Stimulated activated CD4-positive, alpha-beta T cell treated with anti-CD3 and anti-CD28 coated beads, Interleukin-2, amount 100 ng/mL, for 4 hours (primary cell): ENCODE results near the gene ITGB8.
"Not testable (repeated sequence)": the region's sequence is repeated elsewhere in the genome, so short reads cannot be mapped to it uniquely, and the experiment has no call there.

ENCODE experiments used
- DNase-seq: peaks from one replicate; pipeline ENCODE4 v3.0.0-alpha.2; 2020; ENCODE audit warnings: low read depth

Gene ITGB8

GRCh38 chr7:20330239-20330927, at the start of gene ITGB8:
TSS of gene ITGB8 (plus strand) at chr7:20330900. CDS start at chr7:20331807, 907 bp downstream.
- DNase-seq, result peak; percentile 41

- DNase-seq, result no peak
Measured at GRCh38 chr7:20282959-20283358, 47.7 kb upstream of the ITGB8 start.

- DNase-seq, result no peak
Measured at GRCh38 chr7:20283385-20283784, 47.3 kb upstream of the ITGB8 start.

- DNase-seq, result no peak
Measured at GRCh38 chr7:20284003-20284770, 46.5 kb upstream of the ITGB8 start.

GRCh38 chr7:20284771-20285143, 45.9 kb upstream of the ITGB8 start:
- DNase-seq, result no peak

GRCh38 chr7:20287317-20287716, 43.4 kb upstream of the ITGB8 start:
- DNase-seq, result no peak

GRCh38 chr7:20288036-20288435, 42.7 kb upstream of the ITGB8 start:
- DNase-seq, result no peak

GRCh38 chr7:20290505-20291111, 40.1 kb upstream of the ITGB8 start:
- DNase-seq, result no peak

GRCh38 chr7:20293336-20293735, 37.4 kb upstream of the ITGB8 start:
- no peak for DNase-seq

- no peak for DNase-seq
Measured at GRCh38 chr7:20296444-20296843, 34.3 kb upstream of the ITGB8 start.

- DNase-seq, result no peak
Measured at GRCh38 chr7:20296901-20297300, 33.8 kb upstream of the ITGB8 start.

- DNase-seq, result no peak
Measured at GRCh38 chr7:20298486-20298901, 32.2 kb upstream of the ITGB8 start.

- no peak for DNase-seq
Measured at GRCh38 chr7:20299145-20299544, 31.6 kb upstream of the ITGB8 start.

- no peak for DNase-seq
Measured at GRCh38 chr7:20299647-20300312, 30.9 kb upstream of the ITGB8 start.

- DNase-seq, result no peak
Measured at GRCh38 chr7:20301311-20301939, 29.3 kb upstream of the ITGB8 start.

GRCh38 chr7:20302300-20302699, 28.4 kb upstream of the ITGB8 start:
- not testable (repeated sequence) for DNase-seq

- no peak for DNase-seq
Measured at GRCh38 chr7:20302891-20303290, 27.8 kb upstream of the ITGB8 start.

- no peak for DNase-seq
Measured at GRCh38 chr7:20304366-20304765, 26.3 kb upstream of the ITGB8 start.

- DNase-seq, result no peak
Measured at GRCh38 chr7:20305726-20306125, 25.0 kb upstream of the ITGB8 start.

GRCh38 chr7:20306180-20306946, 24.3 kb upstream of the ITGB8 start:
- DNase-seq, result no peak

- DNase-seq, result no peak
Measured at GRCh38 chr7:20307119-20307518, 23.6 kb upstream of the ITGB8 start.
